Endothelial cell (in vitro differentiated cells): ENCODE measurements around the gene MYOT. TPM values are rescaled to one million over a fixed set of nuclear protein-coding genes. Genes with fewer than 3 reads are reported as not detected.
"Not testable (repeated sequence)": the region's sequence is repeated elsewhere in the genome, so short reads cannot be mapped to it uniquely, and the experiment has no call there.

Experiments
- DNase-seq: peaks from one replicate; pipeline ENCODE4 v3.0.0; 2021; ENCODE audit warnings: low spot score
- H3K27ac Mint-ChIP-seq: one replicate; pipeline ENCODE4 v1.8.0; 2021; ENCODE audit warnings: mixed read lengths, inconsistent platforms; ENCODE audit not compliant: unreplicated experiment
- H3K27me3 Mint-ChIP-seq: one replicate; pipeline ENCODE4 v1.8.0; 2021; ENCODE audit warnings: mild to moderate bottlenecking, moderate library complexity, mixed read lengths, inconsistent platforms; ENCODE audit not compliant: unreplicated experiment
- H3K36me3 Mint-ChIP-seq: one replicate; pipeline ENCODE4 v1.8.0; 2021; ENCODE audit warnings: mild to moderate bottlenecking, low read depth, mixed read lengths, inconsistent platforms; ENCODE audit not compliant: unreplicated experiment
- H3K4me1 Mint-ChIP-seq: one replicate; pipeline ENCODE4 v1.8.0; 2021; ENCODE audit warnings: mild to moderate bottlenecking, mixed read lengths, inconsistent platforms; ENCODE audit not compliant: unreplicated experiment
- H3K4me3 Mint-ChIP-seq: one replicate; pipeline ENCODE4 v1.8.0; 2021; ENCODE audit warnings: mild to moderate bottlenecking, mixed read lengths, inconsistent platforms; ENCODE audit not compliant: unreplicated experiment
- H3K9me3 Mint-ChIP-seq: one replicate; pipeline ENCODE4 v1.8.0; 2021; ENCODE audit warnings: mixed read lengths, inconsistent platforms; ENCODE audit not compliant: unreplicated experiment
- CTCF ChIP-seq: fragments of 200-600 bp; sonication (generic); IDR thresholded peaks from one replicate; pipeline ENCODE4 v1.5.0; 2021; ENCODE audit warnings: antibody characterized with exemption; ENCODE audit not compliant: unreplicated experiment
- total RNA-seq: library from RNA; stranded (reverse); fragmentation: NEBNext Ultra II Directional; extraction: Animal tissue kit (Norgen Biotek cat#: 25700); gene quantifications from one replicate; pipeline ENCODE4 v1.2.1, GENCODE V29; 2021; ENCODE audit not compliant: unreplicated experiment

The MYOT gene
- total RNA-seq, 1 donor from 2014 or later: not detected

GRCh38 chr5:137847687-137848086 lies 20.0 kb upstream of the MYOT start:
- Mint-ChIP-seq H3K4me3 (no peak overlapping the region), H3K36me3 (no peaks in the 10 kb centered on the region), H3K27me3 (no peaks in the 10 kb centered on the region), H3K4me1 (peaks cover 5% of the 10 kb centered on the region), H3K9me3 (no peaks in the 10 kb centered on the region), H3K27ac (no peak overlapping the region)
- DNase-seq: no peak
- TF ChIP-seq CTCF: no peak

DNA sequence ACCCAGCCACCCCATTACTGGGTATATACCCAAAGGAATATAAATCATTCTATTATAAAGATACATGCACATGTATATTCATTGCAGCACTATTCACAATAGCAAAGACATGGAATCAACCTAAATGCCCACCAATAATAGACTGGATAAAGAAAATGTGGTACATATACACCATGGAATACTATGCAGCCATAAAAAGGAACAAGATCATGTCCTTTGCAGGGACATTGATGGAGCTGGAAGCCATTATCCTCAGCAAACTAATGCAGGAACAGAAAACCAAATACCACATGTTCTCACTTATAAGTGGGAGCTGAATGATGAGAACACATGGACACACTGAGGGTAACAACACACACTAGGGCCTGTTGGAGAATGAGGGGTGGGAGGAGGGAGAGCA lies 14.5 kb upstream of the MYOT start:
- DNase-seq, H3K27me3 Mint-ChIP-seq, H3K4me3 Mint-ChIP-seq, H3K4me1 Mint-ChIP-seq, H3K27ac Mint-ChIP-seq, H3K36me3 Mint-ChIP-seq, H3K9me3 Mint-ChIP-seq: not testable (repeated sequence)

DNA sequence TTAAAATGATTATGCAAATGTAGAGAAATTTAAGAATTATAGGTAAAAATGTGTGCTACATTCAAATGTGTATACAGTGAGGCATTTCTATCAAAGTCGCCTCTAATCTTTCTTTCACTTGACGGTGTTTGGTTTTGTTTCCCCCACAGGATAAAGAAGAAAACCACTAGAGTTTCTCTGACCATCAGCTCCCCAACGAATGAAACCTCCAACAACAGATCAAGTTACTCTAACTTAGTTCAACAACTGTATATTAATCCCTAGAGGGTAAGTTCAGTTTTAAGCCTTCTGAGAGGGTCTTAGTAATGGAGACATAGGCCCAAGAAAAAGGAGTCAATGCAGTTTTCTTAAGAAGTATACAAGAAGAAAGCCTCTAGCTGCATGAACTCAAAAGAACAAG lies 11.5 kb upstream of the MYOT start:
- DNase-seq: no peak
- H3K27me3 Mint-ChIP-seq: no peaks in the 10 kb centered on the region
- TF ChIP-seq CTCF: no peak
- H3K4me1 Mint-ChIP-seq: no peaks in the 10 kb centered on the region
- H3K27ac Mint-ChIP-seq: no peak overlapping the region
- H3K36me3 Mint-ChIP-seq: no peaks in the 10 kb centered on the region
- no peak overlapping the region for H3K4me3 Mint-ChIP-seq
- no peaks in the 10 kb centered on the region for H3K9me3 Mint-ChIP-seq

- no peak for TF ChIP-seq CTCF
- no peak for DNase-seq
These were observed 10.5 kb upstream of the MYOT start for GRCh38 chr5:137856916-137857862.

DNA sequence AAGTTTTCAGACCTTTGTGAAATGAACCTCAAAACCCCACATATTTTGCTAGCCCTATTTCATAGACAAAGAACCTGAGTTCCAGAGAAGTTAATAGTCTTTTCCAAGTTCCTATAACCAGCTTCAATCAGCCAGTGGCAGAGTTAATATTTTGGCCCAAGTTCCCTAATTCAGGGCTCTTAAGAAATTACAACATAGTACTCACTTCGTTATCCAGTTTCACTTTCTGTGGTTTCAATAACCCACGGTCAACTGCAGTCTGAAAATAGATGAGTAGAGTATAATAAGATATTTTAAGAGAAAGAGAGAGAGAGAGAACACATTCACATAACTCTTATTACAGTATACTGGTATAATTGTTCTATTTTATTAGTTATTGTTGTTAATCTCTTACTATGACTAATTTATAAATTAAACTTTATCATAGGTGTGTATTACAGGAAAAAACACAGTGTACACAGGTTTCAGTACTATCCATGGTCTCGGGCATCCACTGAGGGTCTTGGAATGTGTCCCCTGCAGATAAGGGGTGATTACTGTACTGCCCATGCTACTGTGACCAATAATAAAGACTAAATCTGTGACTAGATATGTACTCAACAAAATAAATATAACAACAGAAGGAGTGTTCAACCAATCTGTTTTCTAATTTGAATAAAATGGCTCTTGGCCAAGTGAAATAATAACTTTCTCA lies 9.3 kb upstream of the MYOT start:
- TF ChIP-seq CTCF: no peak
- no peak for DNase-seq
- Mint-ChIP-seq H3K27ac (no peak overlapping the region), H3K9me3 (no peaks in the 10 kb centered on the region), H3K4me3 (no peak overlapping the region), H3K27me3 (no peaks in the 10 kb centered on the region), H3K36me3 (no peaks in the 10 kb centered on the region), H3K4me1 (peaks cover 3% of the 10 kb centered on the region)

More at GRCh38 chr5:137856916-137857862, 10.5 kb upstream of the MYOT start:
- H3K36me3 Mint-ChIP-seq: no peaks in the 10 kb centered on the region
- H3K4me3 Mint-ChIP-seq: no peak overlapping the region
- no peaks in the 10 kb centered on the region for H3K27me3 Mint-ChIP-seq
- no peak overlapping the region for H3K27ac Mint-ChIP-seq
- H3K9me3 Mint-ChIP-seq: no peaks in the 10 kb centered on the region
- H3K4me1 Mint-ChIP-seq: peaks cover 3% of the 10 kb centered on the region
